ENCODE data around the gene TEDDM1.
"Not testable (repeated sequence)": the region's sequence is repeated elsewhere in the genome, so short reads cannot be mapped to it uniquely, and the experiment has no call there.

- TF ChIP-seq POLR2A (IDR thresholded peaks at IDR 0.05; ENCODE audit: low read length); GATA1 (IDR thresholded peaks at IDR 0.05; ENCODE audit: low read depth, low read length): not testable (repeated sequence)
Observed at GRCh38 chr1:182379781-182380180, 20.7 kb downstream of the TEDDM1 start.

Measured in erythroblast (primary cell).